Heart right ventricle (tissue), 16 donors: Measurements from ENCODE around the gene AXIN1. TPM values are rescaled to one million over a fixed set of nuclear protein-coding genes. Genes with fewer than 3 reads are reported as not detected.

Experiments used
- ATAC-seq, 8 donors: fragments of 200-7000 bp; cut with Tn5 transposase; one replicate each; pipeline ENCODE4 v1.9.1; 2020; ENCODE audit warnings: mild to moderate bottlenecking in 8 of 8, moderate library complexity in 8 of 8, moderate number of reproducible peaks in 1 of 8
- DNase-seq, 2 donors: peaks; one replicate each; pipeline ENCODE4 v3.0.0-alpha.2; 2020
- H3K27ac ChIP-seq, 10 donors: fragments of 200-600 bp; sonication (generic) in 2 of 10; one replicate each; pipeline versions ENCODE4 v1.5.0 to v1.8.0; 2020 to 2022; ENCODE audit warnings: mild to moderate bottlenecking in 3 of 10
- H3K27me3 ChIP-seq, 7 donors: fragments of 200-600 bp; one replicate each; pipeline ENCODE4 v1.8.0; 2021 to 2022; ENCODE audit warnings: mild to moderate bottlenecking in 2 of 7
- H3K36me3 ChIP-seq, 9 donors: fragments of 200-600 bp; sonication (generic) in 1 of 9; one replicate each; pipeline versions ENCODE4 v1.5.0 to v1.8.0; 2020 to 2022; ENCODE audit warnings: mild to moderate bottlenecking in 2 of 9
- H3K4me1 ChIP-seq, 9 donors: fragments of 200-600 bp; sonication (generic) in 1 of 9; one replicate each; pipeline versions ENCODE4 v1.5.0 to v1.8.0; 2020 to 2022; ENCODE audit warnings: mild to moderate bottlenecking in 4 of 9
- H3K4me3 ChIP-seq, 10 donors: fragments of 200-600 bp; sonication (generic) in 2 of 10; one replicate each; pipeline versions ENCODE4 v1.5.0 to v1.8.0; 2020 to 2022; ENCODE audit warnings: mild to moderate bottlenecking in 7 of 10, moderate library complexity in 2 of 10
- H3K9me3 ChIP-seq, 11 donors: fragments of 200-600 bp in 10 of 11; sonication (generic) in 2 of 11; one replicate each; pipeline versions ENCODE4 v1.5.0 to v1.8.0; 2013 to 2022; ENCODE audit warnings: mild to moderate bottlenecking in 2 of 11, control low read depth in 1 of 11, moderate library complexity in 1 of 11
- CTCF ChIP-seq, 9 donors: fragments of 200-600 bp; sonication (generic) in 2 of 9; IDR thresholded peaks; one replicate each; pipeline versions ENCODE4 v1.5.0 to v1.8.0; 2021 to 2022; ENCODE audit warnings: antibody characterized with exemption in 9 of 9, mild to moderate bottlenecking in 5 of 9, moderate library complexity in 1 of 9
- WGBS, 2 donors: extraction: QIAGEN DNeasy Blood & Tissue Kit; methylation state at CpG; one replicate each; pipeline ENCODE4 v1.1.7; 2013; ENCODE audit warnings: inconsistent platforms in 1 of 2; 5-methylcytosine and 5-hydroxymethylcytosine counted together
- intact Hi-C, 10 donors: fragments of 100-400 bp; cut with DNase I; formaldehyde crosslinking; loops; one replicate each; pipeline versions ENCODE4 v1.11.1 to v1.14.2; 2022
- polyA plus RNA-seq, 2 donors: library from polyadenylated mRNA; stranded (reverse); fragments of 200-250 nt; gene quantifications; one replicate each; pipeline ENCODE4 v1.2.3, GENCODE V29; 2013
- total RNA-seq, 10 donors: library from RNA; stranded (reverse); fragmentation: NEBNext Ultra II Directional in 3 of 10; extraction: Animal tissue kit (Norgen Biotek cat#: 25700) in 3 of 10; gene quantifications; one replicate each; pipeline versions ENCODE4 v1.2.1 to v1.2.4, GENCODE V29; 2021 to 2023
- donor health status: Arrhythmogenic right ventricular cardiomyopathy.
- donor health status: ischemic (EF 13 %, LVEDD 7.1; RV severe dilation, severe dysfunction).
- donor health status: healthy with polysubstance abuse.
- donor health status: DM: no; HTN: yes; CAD: no.
- donor health status: DM: no; HTN: no; CAD: no.
- donor health status: ischemic (EF 25% LVEDD 6.9; RV normal size, moderate dysfunction).
- donor health status: ischemic (EF 25% LVEDD 5.7; RV mildly dilated, moderate dysfunction).
- donor health status: healthy.
- donor health status: DM: yes; HTN: yes; CAD: no.
- donor health status: Ischemic cardiomyopathy.
- donor health status: ischemic (EF 35%, LVEDD 5.7; RV mildly dilated, moderate dysfunction).
- donor health status: nonischemic (EF 11% LVEDD 7.7; RV severe dilation, severe dysfunction).
- donor health status: DM: yes; HTN: yes; CAD: no.
- donor health status: PGD.
- donor health status: ischemic (EF 29% LVEDD 5.4; RV normal size, mild dysfunction).
- donor health status: nonischemic (EF 23%, LVEDD 6.1; RV moderate dilation, normal function).

AXIN1 gene
- total and polyA plus RNA-seq, 12 donors, result 7.7 to 16.1 (median 9.5) TPM

GRCh38 chr16:397135-397661 is 44.7 kb upstream of the AXIN1 start, which contains the start of gene NME4:
TSS of gene NME4 (plus strand) at chr16:397199. CDS start at chr16:397223, 24 bp downstream.
- intact Hi-C loops, result loop anchor here in 1 of 10 donors (10.0 kb wide), 1 partner anchor 88 kb away; no protein-coding TSS in a partner anchor
- H3K9me3 ChIP-seq, result no peaks in the 10 kb centered on the region
- 0 to 1% methylated on average over 43 to 73 of the region's 75 CpGs for WGBS, 2 donors
- H3K4me3 ChIP-seq, result peak within 1 kb of the TSS; percentile 35 to 72 (median 64)
- ATAC-seq, result peak in 2 of 8 donors; percentile 2 to 18
- H3K27ac ChIP-seq, result peak within 1 kb of the TSS; percentile 76 to 91 (median 84)
- no peak for TF ChIP-seq CTCF (IDR thresholded peaks at IDR 0.05)
- DNase-seq, result no peak
- peaks cover 0 to 14% (median 0%) of the 10 kb centered on the region in 9 donors for H3K36me3 ChIP-seq
- H3K27me3 ChIP-seq, result no peaks in the 10 kb centered on the region
- peaks cover 2 to 37% (median 24%) of the 10 kb centered on the region in 9 donors for H3K4me1 ChIP-seq

GRCh38 chr16:396605-397004 is 44.1 kb upstream of the AXIN1 start:
- DNase-seq (no peak), ATAC-seq (peak in 4 of 8 donors; percentile 19 to 37 (median 32))
- H3K27me3 ChIP-seq, result no peaks in the 10 kb centered on the region
- 4% methylated on average over 22 of the region's 22 CpGs for WGBS, 2 donors
- peaks cover 0 to 14% (median 0%) of the 10 kb centered on the region in 9 donors for H3K36me3 ChIP-seq
- H3K27ac ChIP-seq, result peak overlapping the region; percentile 51 to 91 (median 82)
- H3K9me3 ChIP-seq, result peaks cover 0 to 5% (median 0%) of the 10 kb centered on the region in 11 donors
- H3K4me1 ChIP-seq, result peaks cover 2 to 36% (median 22%) of the 10 kb centered on the region in 9 donors
- no peak for TF ChIP-seq CTCF (IDR thresholded peaks at IDR 0.05)
- intact Hi-C loops, result loop anchor here in 2 of 10 donors (1.0 to 10.0 kb wide), 2 partner anchors 34 to 88 kb away; no protein-coding TSS in a partner anchor
- peak overlapping the region in 9 of 10 donors; percentile 54 to 72 (median 65) for H3K4me3 ChIP-seq

GRCh38 chr16:396199-396598 is 43.7 kb upstream of the AXIN1 start:
- 34 to 35% methylated on average over 3 of the region's 3 CpGs for WGBS, 2 donors
- DNase-seq, result no peak
- H3K27ac ChIP-seq, result peak overlapping the region in 8 of 10 donors; percentile 51 to 91 (median 78)
- ATAC-seq, result no peak
- peaks cover 0 to 5% (median 0%) of the 10 kb centered on the region in 11 donors for H3K9me3 ChIP-seq
- H3K4me3 ChIP-seq, result peak overlapping the region in 8 of 10 donors; percentile 54 to 72 (median 64)
- no peak for TF ChIP-seq CTCF (IDR thresholded peaks at IDR 0.05)
- H3K36me3 ChIP-seq, result peaks cover 0 to 14% (median 0%) of the 10 kb centered on the region in 9 donors
- no peaks in the 10 kb centered on the region for H3K27me3 ChIP-seq
- H3K4me1 ChIP-seq, result peaks cover 2 to 34% (median 22%) of the 10 kb centered on the region in 9 donors
- intact Hi-C loops, result loop anchor here in 2 of 10 donors (1.0 to 10.0 kb wide), 2 partner anchors 34 to 89 kb away; no protein-coding TSS in a partner anchor

- TF ChIP-seq CTCF (IDR thresholded peaks at IDR 0.05), result peak in 1 of 9 donors; percentile 33
- 89 to 94% methylated on average over 7 of the region's 7 CpGs for WGBS, 2 donors
- Histone ChIP-seq H3K36me3 (no peaks in the 10 kb centered on the region), H3K4me3 (no peak overlapping the region), H3K9me3 (peaks cover 0 to 5% (median 0%) of the 10 kb centered on the region in 11 donors), H3K27me3 (no peaks in the 10 kb centered on the region), H3K27ac (no peak overlapping the region), H3K4me1 (peaks cover 0 to 26% (median 18%) of the 10 kb centered on the region in 9 donors)
- ATAC-seq (no peak), DNase-seq (no peak)
- intact Hi-C loops, result loop anchor here in 1 of 10 donors (10.0 kb wide), 1 partner anchor 92 kb away; no protein-coding TSS in a partner anchor
These were observed 40.0 kb upstream of the AXIN1 start for GRCh38 chr16:392450-393030.
